ENCODE measurements around the gene RAB6B. TPM values are rescaled to one million over a fixed set of nuclear protein-coding genes. Genes with fewer than 3 reads are reported as not detected.

Gene RAB6B
- total RNA-seq, 1 experiment from 2014 or later: 14.1 TPM

DNA sequence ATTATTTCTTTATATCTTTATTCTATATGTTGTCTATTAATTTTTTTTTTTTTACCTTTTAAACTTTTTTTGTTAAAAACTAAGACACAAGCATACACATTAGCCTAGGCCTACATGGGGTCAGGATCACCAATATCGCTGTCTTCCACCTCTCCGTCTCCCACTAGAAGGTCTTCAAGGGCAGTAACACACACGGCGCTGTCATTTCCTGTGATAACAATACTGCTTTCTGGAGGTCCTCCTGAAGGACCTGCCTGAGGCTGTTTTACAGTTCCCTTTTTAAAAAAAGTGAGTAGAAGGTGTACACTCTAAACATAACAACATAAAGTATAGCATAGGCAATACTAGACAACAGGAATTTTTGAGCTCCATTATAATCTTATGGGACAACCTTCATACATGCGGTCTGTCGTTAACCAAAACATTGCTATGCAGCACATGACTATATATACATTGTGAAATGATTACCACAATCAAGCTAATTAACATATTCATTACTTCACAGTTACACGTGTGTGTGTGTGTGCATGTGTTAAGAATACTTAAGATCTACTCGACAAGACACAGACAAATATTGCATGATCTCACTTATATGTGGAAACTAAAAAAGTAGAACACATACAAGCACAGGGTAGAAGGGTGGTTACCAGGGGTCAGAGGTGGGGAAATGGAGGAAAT lies 20.8 kb downstream of the RAB6B start:
- no peaks in the 10 kb centered on the region for H3K9me3 ChIP-seq (ENCODE audit: control insufficient read depth in 1 of 2, insufficient read depth in 1 of 2, low read depth in 1 of 2, low read length in 2 of 2)
- CTCF ChIA-PET: no interaction called here
- RAD21 ChIA-PET (ENCODE audit: low non-redundant PET in 1 of 2, low total read pairs in 2 of 2, uncharacterized antibody in 2 of 2, unreplicated experiment in 2 of 2): no interaction called here
- POLR2A ChIA-PET: no interaction called here
- no peak overlapping the region for H3K9ac ChIP-seq (ENCODE audit: low read length)
- BruUV-seq (replicated peaks): no TSS peak
- H3K9me2 ChIP-seq (ENCODE audit: insufficient read depth): no peaks in the 10 kb centered on the region
- H3K36me3 ChIP-seq (ENCODE audit: control insufficient read depth in 1 of 2, insufficient read depth in 2 of 2, low read length in 2 of 2): no peaks in the 10 kb centered on the region
- no peak overlapping the region for H3K27ac ChIP-seq (ENCODE audit: low read depth, low read length)
- no peaks in the 10 kb centered on the region for H4K20me1 ChIP-seq (ENCODE audit: insufficient read depth)
- H2AFZ ChIP-seq (ENCODE audit: low read depth, low read length, poor library complexity, severe bottlenecking): no peak overlapping the region
- intact Hi-C loops (cut with micrococcal nuclease): no loop called here
- no peaks in the 10 kb centered on the region for H3K4me1 ChIP-seq (ENCODE audit: control insufficient read depth in 1 of 2, insufficient read depth in 2 of 2, low read length in 2 of 2)
- no peaks in the 10 kb centered on the region for H3K27me3 ChIP-seq (ENCODE audit: insufficient read depth, low read length)
- H3K4me2 ChIP-seq (ENCODE audit: low read length): no peak overlapping the region
- no peak for TF ChIP-seq ELF1 (IDR thresholded peaks at IDR 0.05; ENCODE audit: borderline replicate concordance, low read depth)
- TF ChIP-seq ZNF274 (IDR thresholded peaks at IDR 0.05; ENCODE audit: low read depth, low read length): no peak
- no peak for TF ChIP-seq TCF7L2 (IDR thresholded peaks at IDR 0.05; ENCODE audit: borderline replicate concordance, extremely low read depth, insufficient read depth, insufficient read length)
- no peak for TF ChIP-seq EZH2 (IDR thresholded peaks at IDR 0.05)
- no peaks in the 10 kb centered on the region for H3K79me2 ChIP-seq (ENCODE audit: insufficient read depth, low read length)
- DNase-seq (ENCODE audit: low read depth, low spot score) (no peak), ATAC-seq (no peak)
- H3K4me3 ChIP-seq (replicated peaks in 1 of 2; ENCODE audit: low read depth in 1 of 2, low read length in 2 of 2): no peak overlapping the region

DNA sequence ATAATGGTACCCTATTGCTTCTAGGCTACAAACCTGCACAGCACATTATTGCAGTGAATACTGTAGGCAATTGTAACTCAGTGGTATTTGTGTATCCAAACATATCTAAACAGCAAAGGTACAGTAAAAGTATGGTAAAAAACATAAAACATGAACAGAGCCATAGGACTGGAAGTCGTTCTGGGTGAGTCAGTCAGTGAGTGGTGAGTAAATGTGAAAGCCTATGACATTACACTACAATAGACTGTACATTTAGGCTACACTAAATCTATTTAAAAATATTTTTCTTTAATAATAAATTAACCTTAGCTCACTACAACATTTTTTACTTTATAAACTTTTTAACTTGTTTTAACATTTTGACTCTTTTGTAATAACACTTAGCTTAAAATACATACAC lies 21.3 kb downstream of the RAB6B start:
- no peak overlapping the region for H3K4me3 ChIP-seq (replicated peaks in 1 of 2; ENCODE audit: low read depth in 1 of 2, low read length in 2 of 2)
- no peak overlapping the region for H3K4me2 ChIP-seq (ENCODE audit: low read length)
- no TSS peak for BruUV-seq (replicated peaks)
- no peaks in the 10 kb centered on the region for H3K4me1 ChIP-seq (ENCODE audit: control insufficient read depth in 1 of 2, insufficient read depth in 2 of 2, low read length in 2 of 2)
- no peaks in the 10 kb centered on the region for H3K9me3 ChIP-seq (ENCODE audit: control insufficient read depth in 1 of 2, insufficient read depth in 1 of 2, low read depth in 1 of 2, low read length in 2 of 2)
- RAD21 ChIA-PET (ENCODE audit: low non-redundant PET in 1 of 2, low total read pairs in 2 of 2, uncharacterized antibody in 2 of 2, unreplicated experiment in 2 of 2): no interaction called here
- no peaks in the 10 kb centered on the region for H3K36me3 ChIP-seq (ENCODE audit: control insufficient read depth in 1 of 2, insufficient read depth in 2 of 2, low read length in 2 of 2)
- TF ChIP-seq ZFX (IDR thresholded peaks at IDR 0.05) (no peak), SIN3A (IDR thresholded peaks at IDR 0.05; ENCODE audit: low read depth) (no peak), ATF3 (IDR thresholded peaks at IDR 0.05) (no peak), TCF7L2 (IDR thresholded peaks at IDR 0.05; ENCODE audit: borderline replicate concordance, extremely low read depth, insufficient read depth, insufficient read length) (no peak), POLR2A (IDR thresholded peaks at IDR 0.05; ENCODE audit: borderline replicate concordance, extremely low read depth, insufficient read depth, insufficient read length) (no peak), EGR1 (IDR thresholded peaks at IDR 0.05; ENCODE audit: low read depth) (no peak), ELF1 (IDR thresholded peaks at IDR 0.05; ENCODE audit: borderline replicate concordance, low read depth) (no peak), MAX (IDR thresholded peaks at IDR 0.05) (no peak), SP1 (IDR thresholded peaks at IDR 0.05; ENCODE audit: low read depth) (no peak), RAD21 (IDR thresholded peaks at IDR 0.05; ENCODE audit: low read depth) (no peak), SRF (IDR thresholded peaks at IDR 0.05; ENCODE audit: low read depth) (no peak), POLR2AphosphoS5 (IDR thresholded peaks at IDR 0.05; ENCODE audit: low read depth, low read length) (no peak)
- TF ChIP-seq, protein P1, sequence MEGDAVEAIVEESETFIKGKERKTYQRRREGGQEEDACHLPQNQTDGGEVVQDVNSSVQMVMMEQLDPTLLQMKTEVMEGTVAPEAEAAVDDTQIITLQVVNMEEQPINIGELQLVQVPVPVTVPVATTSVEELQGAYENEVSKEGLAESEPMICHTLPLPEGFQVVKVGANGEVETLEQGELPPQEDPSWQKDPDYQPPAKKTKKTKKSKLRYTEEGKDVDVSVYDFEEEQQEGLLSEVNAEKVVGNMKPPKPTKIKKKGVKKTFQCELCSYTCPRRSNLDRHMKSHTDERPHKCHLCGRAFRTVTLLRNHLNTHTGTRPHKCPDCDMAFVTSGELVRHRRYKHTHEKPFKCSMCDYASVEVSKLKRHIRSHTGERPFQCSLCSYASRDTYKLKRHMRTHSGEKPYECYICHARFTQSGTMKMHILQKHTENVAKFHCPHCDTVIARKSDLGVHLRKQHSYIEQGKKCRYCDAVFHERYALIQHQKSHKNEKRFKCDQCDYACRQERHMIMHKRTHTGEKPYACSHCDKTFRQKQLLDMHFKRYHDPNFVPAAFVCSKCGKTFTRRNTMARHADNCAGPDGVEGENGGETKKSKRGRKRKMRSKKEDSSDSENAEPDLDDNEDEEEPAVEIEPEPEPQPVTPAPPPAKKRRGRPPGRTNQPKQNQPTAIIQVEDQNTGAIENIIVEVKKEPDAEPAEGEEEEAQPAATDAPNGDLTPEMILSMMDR (IDR thresholded peaks at IDR 0.05 in 2 of 3, conservative IDR thresholded peaks at IDR 0.05 in 1 of 3; ENCODE audit: borderline replicate concordance in 1 of 3, insufficient read depth in 1 of 3, low read depth in 2 of 3, low read length in 2 of 3): no peak
- H3K9me2 ChIP-seq (ENCODE audit: insufficient read depth): no peaks in the 10 kb centered on the region
- H4K20me1 ChIP-seq (ENCODE audit: insufficient read depth): no peaks in the 10 kb centered on the region
- DNase-seq (ENCODE audit: low read depth, low spot score): no peak
- no peak overlapping the region for H3K9ac ChIP-seq (ENCODE audit: low read length)
- ATAC-seq: no peak
- no peak overlapping the region for H2AFZ ChIP-seq (ENCODE audit: low read depth, low read length, poor library complexity, severe bottlenecking)
- no peaks in the 10 kb centered on the region for H3K79me2 ChIP-seq (ENCODE audit: insufficient read depth, low read length)
- intact Hi-C loops (cut with micrococcal nuclease): no loop called here
- CTCF ChIA-PET: no interaction called here
- POLR2A ChIA-PET: no interaction called here
- no peak overlapping the region for H3K27ac ChIP-seq (ENCODE audit: low read depth, low read length)
- no peaks in the 10 kb centered on the region for H3K27me3 ChIP-seq (ENCODE audit: insufficient read depth, low read length)

All from HCT116 (cell line).